Upper lobe of right lung (tissue), 1 donor: ENCODE results near the gene ZNF562. TPM values are rescaled to one million over a fixed set of nuclear protein-coding genes. Genes with fewer than 3 reads are reported as not detected.

Source experiments
- ATAC-seq: fragments of 200-7000 bp; cut with Tn5 transposase; one replicate; pipeline ENCODE4 v1.9.1; 2020; ENCODE audit warnings: mild to moderate bottlenecking, moderate library complexity
- DNase-seq: peaks from one replicate; pipeline ENCODE4 v3.0.0-alpha.2; 2020
- H3K27ac ChIP-seq: fragments of 200-600 bp; one replicate; pipeline ENCODE4 v1.8.0; 2022
- H3K27me3 ChIP-seq: fragments of 200-600 bp; one replicate; pipeline ENCODE4 v1.8.0; 2022; ENCODE audit warnings: mild to moderate bottlenecking
- H3K36me3 ChIP-seq: fragments of 200-600 bp; one replicate; pipeline ENCODE4 v1.8.0; 2022
- H3K4me1 ChIP-seq: fragments of 200-600 bp; one replicate; pipeline ENCODE4 v1.8.0; 2022
- H3K4me3 ChIP-seq: fragments of 200-600 bp; one replicate; pipeline ENCODE4 v1.8.0; 2022; ENCODE audit warnings: mild to moderate bottlenecking
- H3K9me3 ChIP-seq: fragments of 200-600 bp; one replicate; pipeline ENCODE4 v1.8.0; 2022
- intact Hi-C: fragments of 100-400 bp; cut with DNase I; formaldehyde crosslinking; loops from one replicate; pipeline ENCODE4 v1.11.0; 2022
- total RNA-seq: library from RNA; stranded (reverse); fragmentation: NEBNext Ultra II Directional; extraction: Animal tissue kit (Norgen Biotek cat#: 25700); gene quantifications from one replicate; pipeline ENCODE4 v1.2.1, GENCODE V29; 2021
- TF ChIP-seq, protein P1 (sequence below): fragments of 200-600 bp; IDR thresholded peaks from one replicate; pipeline ENCODE4 v1.8.0; 2022; ENCODE audit warnings: antibody characterized with exemption
- donor health status: DM: no; HTN: yes; CAD: no; lungs with severe emphysema.

ZNF562 gene
- total RNA-seq, 1 donor from 2014 or later = 31.6 TPM

DNA sequence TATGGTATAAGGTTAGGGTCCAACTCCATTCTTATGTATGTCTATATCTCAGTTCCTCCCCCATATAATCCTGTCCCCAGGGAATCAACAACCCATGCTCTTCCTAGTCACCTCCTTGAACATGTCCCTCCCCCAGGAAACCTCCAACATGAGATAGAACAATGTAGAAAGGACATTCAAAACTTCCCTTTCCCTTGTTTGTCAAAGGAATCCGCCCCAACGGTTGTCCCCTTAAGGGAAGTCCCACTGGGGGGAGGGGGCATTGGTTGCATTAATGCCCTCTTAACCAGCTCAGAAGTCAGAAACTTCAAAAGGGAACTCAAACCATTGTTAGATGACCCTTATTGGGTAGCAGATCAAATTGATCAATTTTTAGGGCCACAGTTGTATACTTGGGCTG, 47.0 kb downstream of the ZNF562 start:
- intact Hi-C loops = loop anchor here (10.0 kb wide), 1 partner anchor 177 kb away; no protein-coding TSS in a partner anchor
- no peaks in the 10 kb centered on the region for H3K27me3 ChIP-seq
- H3K27ac ChIP-seq = no peak overlapping the region
- ATAC-seq = no peak
- peaks cover 8% of the 10 kb centered on the region for H3K36me3 ChIP-seq
- DNase-seq = no peak
- TF ChIP-seq, protein P1, sequence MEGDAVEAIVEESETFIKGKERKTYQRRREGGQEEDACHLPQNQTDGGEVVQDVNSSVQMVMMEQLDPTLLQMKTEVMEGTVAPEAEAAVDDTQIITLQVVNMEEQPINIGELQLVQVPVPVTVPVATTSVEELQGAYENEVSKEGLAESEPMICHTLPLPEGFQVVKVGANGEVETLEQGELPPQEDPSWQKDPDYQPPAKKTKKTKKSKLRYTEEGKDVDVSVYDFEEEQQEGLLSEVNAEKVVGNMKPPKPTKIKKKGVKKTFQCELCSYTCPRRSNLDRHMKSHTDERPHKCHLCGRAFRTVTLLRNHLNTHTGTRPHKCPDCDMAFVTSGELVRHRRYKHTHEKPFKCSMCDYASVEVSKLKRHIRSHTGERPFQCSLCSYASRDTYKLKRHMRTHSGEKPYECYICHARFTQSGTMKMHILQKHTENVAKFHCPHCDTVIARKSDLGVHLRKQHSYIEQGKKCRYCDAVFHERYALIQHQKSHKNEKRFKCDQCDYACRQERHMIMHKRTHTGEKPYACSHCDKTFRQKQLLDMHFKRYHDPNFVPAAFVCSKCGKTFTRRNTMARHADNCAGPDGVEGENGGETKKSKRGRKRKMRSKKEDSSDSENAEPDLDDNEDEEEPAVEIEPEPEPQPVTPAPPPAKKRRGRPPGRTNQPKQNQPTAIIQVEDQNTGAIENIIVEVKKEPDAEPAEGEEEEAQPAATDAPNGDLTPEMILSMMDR = no peak
- H3K4me3 ChIP-seq = no peak overlapping the region
- no peaks in the 10 kb centered on the region for H3K4me1 ChIP-seq
- H3K9me3 ChIP-seq = no peaks in the 10 kb centered on the region

- Histone ChIP-seq H3K9me3 (no peaks in the 10 kb centered on the region), H3K36me3 (peaks cover 19% of the 10 kb centered on the region), H3K27ac (peak overlapping the region; percentile 93), H3K27me3 (no peaks in the 10 kb centered on the region), H3K4me1 (peaks cover 16% of the 10 kb centered on the region), H3K4me3 (peak overlapping the region; percentile 96)
- ATAC-seq (no peak), DNase-seq (no peak)
- intact Hi-C loops = loop anchor here (10.0 kb wide), 1 partner anchor 182 kb away; no protein-coding TSS in a partner anchor
- TF ChIP-seq, protein P1 = no peak
Observed at GRCh38 chr19:9622531-9622930, 52.4 kb downstream of the ZNF562 start.

DNA sequence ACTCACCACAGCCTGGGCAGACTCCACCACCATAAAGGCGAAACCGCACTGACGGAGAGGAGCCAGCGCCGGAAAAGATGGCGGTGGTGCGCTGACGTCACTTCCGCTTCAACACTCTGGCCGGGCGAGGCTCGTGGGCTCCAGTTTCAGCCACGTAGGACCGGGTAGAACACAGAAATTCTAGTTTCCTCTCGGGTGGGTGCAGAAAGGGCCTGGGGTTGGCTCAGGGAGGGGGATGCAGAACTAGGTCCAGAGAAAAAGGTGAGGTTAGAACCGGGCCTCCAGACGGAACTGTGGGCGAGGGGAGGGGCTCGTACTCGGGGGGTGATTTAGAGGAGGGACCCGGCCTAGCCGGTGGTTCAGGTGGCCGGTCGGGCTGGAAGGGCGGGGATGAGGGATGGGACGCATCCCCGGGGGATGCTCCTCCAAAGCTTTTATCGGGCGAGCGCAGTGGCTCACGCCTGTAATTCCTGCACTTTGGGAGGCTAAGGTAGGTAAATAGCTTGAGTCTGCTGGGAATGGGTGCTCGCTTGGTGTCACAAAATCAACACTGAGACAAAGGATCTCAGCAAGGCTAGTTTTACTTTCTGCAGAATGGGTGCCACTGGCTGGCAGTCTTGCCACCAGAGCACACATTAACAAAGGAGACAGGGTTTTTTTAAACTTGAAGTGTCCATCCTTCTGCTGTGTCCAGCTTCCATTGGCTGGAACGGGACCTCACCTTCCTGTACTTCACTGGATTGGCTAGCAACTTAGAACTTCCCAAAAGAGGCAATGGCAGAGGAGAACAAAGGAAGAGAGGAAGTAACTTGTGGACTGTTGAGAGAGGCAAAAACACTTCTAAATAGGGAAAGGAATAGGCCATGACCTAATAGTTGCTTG, 53.5 kb downstream of the ZNF562 start, which contains the start of gene ZNF561:
Gene ZNF561, minus strand, starts transcription at position 77 of the 882 bp plus-strand sequence. CDS start 1,776 bp downstream, outside the sequence.
- TF ChIP-seq, protein P1 = no peak
- H3K36me3 ChIP-seq = peaks cover 31% of the 10 kb centered on the region
- ATAC-seq (peak; percentile 95), DNase-seq (peak; percentile 92)
- peak within 1 kb of the TSS; percentile 96 for H3K4me3 ChIP-seq
- H3K4me1 ChIP-seq = peaks cover 16% of the 10 kb centered on the region
- H3K27me3 ChIP-seq = no peaks in the 10 kb centered on the region
- intact Hi-C loops = loop anchor here (10.0 kb wide), 1 partner anchor 183 kb away; no protein-coding TSS in a partner anchor
- H3K27ac ChIP-seq = peak within 1 kb of the TSS; percentile 93
- no peaks in the 10 kb centered on the region for H3K9me3 ChIP-seq

DNA sequence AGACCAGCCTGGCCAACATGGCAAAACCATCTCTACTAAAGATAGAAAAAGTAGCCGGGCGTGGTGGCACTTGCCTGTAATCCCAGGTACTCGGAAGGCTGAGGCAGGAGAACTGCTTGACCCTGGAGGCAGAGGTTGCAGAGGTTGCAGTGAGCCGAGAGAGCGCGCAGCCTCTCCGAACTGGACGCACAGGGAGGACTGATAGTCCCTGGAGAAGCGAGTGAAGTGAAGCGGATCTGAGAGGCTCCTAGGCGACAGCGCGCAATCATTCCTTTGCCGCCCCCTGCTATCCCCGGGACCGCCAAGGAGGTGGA, 54.1 kb downstream of the ZNF562 start:
- no peaks in the 10 kb centered on the region for H3K9me3 ChIP-seq
- H3K36me3 ChIP-seq = peaks cover 37% of the 10 kb centered on the region
- TF ChIP-seq, protein P1 = no peak
- peak overlapping the region; percentile 93 for H3K27ac ChIP-seq
- DNase-seq = no peak
- peak overlapping the region; percentile 96 for H3K4me3 ChIP-seq
- intact Hi-C loops = loop anchor here (10.0 kb wide), 1 partner anchor 184 kb away; no protein-coding TSS in a partner anchor
- H3K4me1 ChIP-seq = peaks cover 16% of the 10 kb centered on the region
- H3K27me3 ChIP-seq = no peaks in the 10 kb centered on the region
- no peak for ATAC-seq

- intact Hi-C loops = no loop called here
- H3K27me3 ChIP-seq = no peaks in the 10 kb centered on the region
Observed at GRCh38 chr19:9615844-9616243, 59.1 kb downstream of the ZNF562 start.

More at GRCh38 chr19:9615844-9616243, 59.1 kb downstream of the ZNF562 start:
- ATAC-seq (no peak), DNase-seq (no peak)
- H3K4me3 ChIP-seq = no peak overlapping the region
- peaks cover 86% of the 10 kb centered on the region for H3K36me3 ChIP-seq
- peaks cover 17% of the 10 kb centered on the region for H3K9me3 ChIP-seq
- peaks cover 9% of the 10 kb centered on the region for H3K4me1 ChIP-seq
- TF ChIP-seq, protein P1 = no peak
- H3K27ac ChIP-seq = no peak overlapping the region
